ENCODE measurements around the gene PAPSS1. TPM values are rescaled to one million over a fixed set of nuclear protein-coding genes. Genes with fewer than 3 reads are reported as not detected.

Gene PAPSS1
- total RNA-seq, 1 experiment from 2014 or later, result 59.0 TPM

DNA sequence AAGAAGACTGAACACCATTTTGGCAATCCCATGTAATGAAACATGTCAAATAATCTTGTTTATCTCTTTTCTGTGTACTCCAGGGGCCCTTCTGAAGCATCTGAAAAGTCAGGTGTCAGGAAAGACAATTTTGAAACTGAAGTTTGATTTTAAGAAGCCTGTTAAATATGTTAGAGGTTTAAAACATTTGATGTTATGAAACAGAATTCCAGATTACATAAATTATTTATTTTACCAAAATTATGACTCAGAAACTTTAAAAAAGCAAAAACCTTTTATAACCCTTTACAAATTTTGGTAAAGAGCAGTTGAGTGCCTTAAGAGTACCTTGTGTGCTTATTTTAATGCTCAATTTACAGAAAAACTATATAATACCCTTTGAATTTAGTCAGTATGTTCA, 130.8 kb downstream of the PAPSS1 start:
- ATAC-seq, result no peak
- H3K36me3 ChIP-seq (ENCODE audit: control insufficient read depth in 1 of 2, insufficient read depth in 2 of 2, low read length in 2 of 2), result no peaks in the 10 kb centered on the region
- no peaks in the 10 kb centered on the region for H3K9me2 ChIP-seq (ENCODE audit: insufficient read depth)
- BruUV-seq (replicated peaks), result no TSS peak
- no peaks in the 10 kb centered on the region for H3K9me3 ChIP-seq (ENCODE audit: control insufficient read depth in 1 of 2, insufficient read depth in 1 of 2, low read depth in 1 of 2, low read length in 2 of 2)
- H3K79me2 ChIP-seq (ENCODE audit: insufficient read depth, low read length), result no peaks in the 10 kb centered on the region
- no peaks in the 10 kb centered on the region for H3K4me1 ChIP-seq (ENCODE audit: control insufficient read depth in 1 of 2, insufficient read depth in 2 of 2, low read length in 2 of 2)
- no peaks in the 10 kb centered on the region for H3K27me3 ChIP-seq (ENCODE audit: insufficient read depth, low read length)
- TF ChIP-seq, protein P1, sequence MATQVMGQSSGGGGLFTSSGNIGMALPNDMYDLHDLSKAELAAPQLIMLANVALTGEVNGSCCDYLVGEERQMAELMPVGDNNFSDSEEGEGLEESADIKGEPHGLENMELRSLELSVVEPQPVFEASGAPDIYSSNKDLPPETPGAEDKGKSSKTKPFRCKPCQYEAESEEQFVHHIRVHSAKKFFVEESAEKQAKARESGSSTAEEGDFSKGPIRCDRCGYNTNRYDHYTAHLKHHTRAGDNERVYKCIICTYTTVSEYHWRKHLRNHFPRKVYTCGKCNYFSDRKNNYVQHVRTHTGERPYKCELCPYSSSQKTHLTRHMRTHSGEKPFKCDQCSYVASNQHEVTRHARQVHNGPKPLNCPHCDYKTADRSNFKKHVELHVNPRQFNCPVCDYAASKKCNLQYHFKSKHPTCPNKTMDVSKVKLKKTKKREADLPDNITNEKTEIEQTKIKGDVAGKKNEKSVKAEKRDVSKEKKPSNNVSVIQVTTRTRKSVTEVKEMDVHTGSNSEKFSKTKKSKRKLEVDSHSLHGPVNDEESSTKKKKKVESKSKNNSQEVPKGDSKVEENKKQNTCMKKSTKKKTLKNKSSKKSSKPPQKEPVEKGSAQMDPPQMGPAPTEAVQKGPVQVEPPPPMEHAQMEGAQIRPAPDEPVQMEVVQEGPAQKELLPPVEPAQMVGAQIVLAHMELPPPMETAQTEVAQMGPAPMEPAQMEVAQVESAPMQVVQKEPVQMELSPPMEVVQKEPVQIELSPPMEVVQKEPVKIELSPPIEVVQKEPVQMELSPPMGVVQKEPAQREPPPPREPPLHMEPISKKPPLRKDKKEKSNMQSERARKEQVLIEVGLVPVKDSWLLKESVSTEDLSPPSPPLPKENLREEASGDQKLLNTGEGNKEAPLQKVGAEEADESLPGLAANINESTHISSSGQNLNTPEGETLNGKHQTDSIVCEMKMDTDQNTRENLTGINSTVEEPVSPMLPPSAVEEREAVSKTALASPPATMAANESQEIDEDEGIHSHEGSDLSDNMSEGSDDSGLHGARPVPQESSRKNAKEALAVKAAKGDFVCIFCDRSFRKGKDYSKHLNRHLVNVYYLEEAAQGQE (IDR thresholded peaks at IDR 0.05; ENCODE audit: low read depth), result no peak
- TF ChIP-seq TCF7L2 (IDR thresholded peaks at IDR 0.05; ENCODE audit: borderline replicate concordance, extremely low read depth, insufficient read depth, insufficient read length) (no peak), ELF1 (IDR thresholded peaks at IDR 0.05; ENCODE audit: borderline replicate concordance, low read depth) (no peak)
- TF ChIP-seq, protein P2, sequence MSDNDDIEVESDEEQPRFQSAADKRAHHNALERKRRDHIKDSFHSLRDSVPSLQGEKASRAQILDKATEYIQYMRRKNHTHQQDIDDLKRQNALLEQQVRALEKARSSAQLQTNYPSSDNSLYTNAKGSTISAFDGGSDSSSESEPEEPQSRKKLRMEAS (IDR thresholded peaks at IDR 0.05), result no peak
- H3K9ac ChIP-seq (ENCODE audit: low read length), result no peak overlapping the region
- ChIA-PET POLR2A (no interaction called here), RAD21 (ENCODE audit: low non-redundant PET in 1 of 2, low total read pairs in 2 of 2, uncharacterized antibody in 2 of 2, unreplicated experiment in 2 of 2) (no interaction called here), CTCF (no interaction called here)
- no peaks in the 10 kb centered on the region for H4K20me1 ChIP-seq (ENCODE audit: insufficient read depth)
- no peak overlapping the region for H2AFZ ChIP-seq (ENCODE audit: low read depth, low read length, poor library complexity, severe bottlenecking)
- no peak overlapping the region for H3K4me2 ChIP-seq (ENCODE audit: low read length)
- DNase-seq (ENCODE audit: low read depth, low spot score), result no peak
- intact Hi-C loops (cut with micrococcal nuclease), result no loop called here
- H3K27ac ChIP-seq (ENCODE audit: low read depth, low read length), result no peak overlapping the region
- no peak overlapping the region for H3K4me3 ChIP-seq (replicated peaks in 1 of 2; ENCODE audit: low read depth in 1 of 2, low read length in 2 of 2)

GRCh38 chr4:107586371-107586770, 133.7 kb downstream of the PAPSS1 start:
- no peaks in the 10 kb centered on the region for H3K79me2 ChIP-seq (ENCODE audit: insufficient read depth, low read length)
- H2AFZ ChIP-seq (ENCODE audit: low read depth, low read length, poor library complexity, severe bottlenecking), result no peak overlapping the region
- RAD21 ChIA-PET (ENCODE audit: low non-redundant PET in 1 of 2, low total read pairs in 2 of 2, uncharacterized antibody in 2 of 2, unreplicated experiment in 2 of 2), result no interaction called here
- H3K27me3 ChIP-seq (ENCODE audit: insufficient read depth, low read length), result no peaks in the 10 kb centered on the region
- H3K36me3 ChIP-seq (ENCODE audit: control insufficient read depth in 1 of 2, insufficient read depth in 2 of 2, low read length in 2 of 2), result no peaks in the 10 kb centered on the region
- POLR2A ChIA-PET, result no interaction called here
- H3K4me3 ChIP-seq (replicated peaks in 1 of 2; ENCODE audit: low read depth in 1 of 2, low read length in 2 of 2), result no peak overlapping the region
- ATAC-seq, result no peak
- intact Hi-C loops (cut with micrococcal nuclease), result no loop called here
- no peaks in the 10 kb centered on the region for H3K9me2 ChIP-seq (ENCODE audit: insufficient read depth)
- no peak overlapping the region for H3K27ac ChIP-seq (ENCODE audit: low read depth, low read length)
- H3K9me3 ChIP-seq (ENCODE audit: control insufficient read depth in 1 of 2, insufficient read depth in 1 of 2, low read depth in 1 of 2, low read length in 2 of 2), result no peaks in the 10 kb centered on the region
- H3K9ac ChIP-seq (ENCODE audit: low read length), result no peak overlapping the region
- TF ChIP-seq EZH2 (IDR thresholded peaks at IDR 0.05) (no peak), EZH2phosphoT487 (IDR thresholded peaks at IDR 0.05; ENCODE audit: borderline replicate concordance) (no peak), SP1 (IDR thresholded peaks at IDR 0.05; ENCODE audit: low read depth) (no peak), YY1 (IDR thresholded peaks at IDR 0.05; ENCODE audit: extremely low read depth, insufficient replicate concordance, low read depth, low read length) (no peak), ELF1 (IDR thresholded peaks at IDR 0.05; ENCODE audit: borderline replicate concordance, low read depth) (no peak)
- TF ChIP-seq, protein P1 (IDR thresholded peaks at IDR 0.05; ENCODE audit: low read depth), result no peak
- DNase-seq (ENCODE audit: low read depth, low spot score), result no peak
- H4K20me1 ChIP-seq (ENCODE audit: insufficient read depth), result no peaks in the 10 kb centered on the region
- CTCF ChIA-PET, result no interaction called here
- no peak overlapping the region for H3K4me2 ChIP-seq (ENCODE audit: low read length)
- no peaks in the 10 kb centered on the region for H3K4me1 ChIP-seq (ENCODE audit: control insufficient read depth in 1 of 2, insufficient read depth in 2 of 2, low read length in 2 of 2)
- no TSS peak for BruUV-seq (replicated peaks)

Data from HCT116 (cell line).